ENCODE data around the gene STRA8.

GRCh38 chr7:135238112-135238744 is 4.6 kb downstream of the STRA8 start:
- TF ChIP-seq POLR2A (IDR thresholded peaks at IDR 0.05; ENCODE audit: low read depth, low read length), result no peak
- no peak for TF ChIP-seq TAF1 (IDR thresholded peaks at IDR 0.05; ENCODE audit: low read depth, low read length)
